GM12892 (cell line): ENCODE results near the gene SDCCAG8.

Experiments
- POLR2A ChIP-seq: IDR thresholded peaks from 2 replicates; pipeline ENCODE4 v1.6.1; 2011; ENCODE audit warnings: low read depth, low read length, control low read depth
- POLR2AphosphoS5 ChIP-seq: IDR thresholded peaks from 2 replicates; pipeline ENCODE4 v1.6.1; 2011; ENCODE audit warnings: low read depth, low read length, control low read depth
- TAF1 ChIP-seq: IDR thresholded peaks from 2 replicates; pipeline ENCODE4 v1.6.1; 2011; ENCODE audit warnings: low read depth, mild to moderate bottlenecking, control low read depth, low read length, borderline replicate concordance

DNA sequence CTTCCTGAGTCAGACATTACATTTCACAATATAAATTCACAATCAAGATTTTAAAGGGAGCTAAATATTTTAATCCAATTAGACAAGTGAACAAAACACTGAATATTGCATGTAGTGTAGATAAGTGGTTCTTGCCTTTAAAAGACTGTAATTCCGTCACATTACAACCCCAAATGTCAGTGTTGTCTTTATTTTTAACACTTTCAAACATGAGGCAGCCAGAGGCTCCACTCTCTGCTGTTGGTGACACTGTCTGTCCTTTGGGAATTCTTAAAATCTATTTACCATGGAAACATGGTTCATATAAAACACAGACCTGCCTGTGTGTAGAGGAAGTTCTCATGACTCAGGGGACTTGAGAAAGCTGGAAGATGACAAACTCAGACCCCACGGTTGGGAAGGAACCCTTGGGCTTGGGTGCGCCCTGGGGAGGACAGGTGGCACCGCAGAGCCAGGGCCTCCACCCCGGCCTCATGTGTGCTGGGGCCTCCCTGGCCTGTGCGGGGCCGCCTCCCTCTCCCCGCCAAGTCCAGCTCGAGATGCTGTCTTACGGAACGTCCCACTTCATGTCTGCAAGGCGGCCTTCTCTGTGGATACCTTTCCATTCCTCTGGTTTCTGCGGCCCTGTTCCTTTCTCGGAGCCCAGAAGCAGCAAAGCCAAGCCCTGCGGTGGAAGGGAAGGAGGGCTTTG, 239.0 kb downstream of the SDCCAG8 start:
- no peak for TF ChIP-seq TAF1
- no peak for TF ChIP-seq POLR2A
- no peak for TF ChIP-seq POLR2AphosphoS5
